GM19328 (cell line): Measurements from ENCODE around the gene SDHA.
"Not testable (repeated sequence)": the region's sequence is repeated elsewhere in the genome, so short reads cannot be mapped to it uniquely, and the experiment has no call there.

Experiments
- ATAC-seq: cut with Tn5 transposase; IDR thresholded peaks from one replicate; pipeline ENCODE4 v1.9.1; 2021; ENCODE audit warnings: mild to moderate bottlenecking, moderate library complexity; ENCODE audit not compliant: unreplicated experiment

The SDHA gene

DNA sequence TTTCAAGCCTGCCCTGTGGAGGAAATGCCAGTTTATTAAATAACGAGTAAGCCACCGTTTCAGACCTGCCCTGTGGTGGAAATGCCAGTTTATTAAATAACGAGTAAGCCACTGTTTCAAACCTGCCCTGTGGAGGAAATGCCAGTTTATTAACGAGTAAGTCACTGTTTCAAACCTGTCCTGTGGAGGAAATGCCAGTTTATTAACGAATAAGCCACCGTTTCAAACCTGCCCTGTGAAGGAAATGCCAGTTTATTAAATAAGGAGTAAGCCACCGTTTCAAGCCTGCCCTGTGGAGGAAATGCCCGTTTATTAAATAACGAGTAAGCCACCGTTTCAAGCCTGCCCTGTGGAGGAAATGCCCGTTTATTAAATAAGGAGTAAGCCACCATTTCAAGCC is 33.9 kb downstream of the SDHA start:
- ATAC-seq: not testable (repeated sequence)

DNA sequence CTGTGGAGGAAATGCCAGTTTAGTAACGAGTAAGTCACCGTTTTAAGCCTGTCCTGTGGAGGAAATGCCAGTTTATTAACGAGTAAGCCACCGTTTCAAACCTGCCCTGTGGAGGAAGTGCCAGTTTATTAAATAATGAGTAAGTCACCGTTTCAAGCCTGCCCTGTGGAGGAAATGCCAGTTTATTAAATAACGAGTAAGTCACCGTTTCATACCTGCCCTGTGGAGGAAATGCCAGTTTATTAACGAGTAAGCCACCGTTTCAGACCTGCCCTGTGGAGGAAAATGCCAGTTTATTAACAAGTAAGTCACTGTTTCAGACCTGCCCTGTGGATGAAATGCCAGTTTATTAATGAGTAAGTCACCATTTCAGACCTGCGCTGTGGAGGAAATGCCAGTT is 34.4 kb downstream of the SDHA start:
- no peak for ATAC-seq

DNA sequence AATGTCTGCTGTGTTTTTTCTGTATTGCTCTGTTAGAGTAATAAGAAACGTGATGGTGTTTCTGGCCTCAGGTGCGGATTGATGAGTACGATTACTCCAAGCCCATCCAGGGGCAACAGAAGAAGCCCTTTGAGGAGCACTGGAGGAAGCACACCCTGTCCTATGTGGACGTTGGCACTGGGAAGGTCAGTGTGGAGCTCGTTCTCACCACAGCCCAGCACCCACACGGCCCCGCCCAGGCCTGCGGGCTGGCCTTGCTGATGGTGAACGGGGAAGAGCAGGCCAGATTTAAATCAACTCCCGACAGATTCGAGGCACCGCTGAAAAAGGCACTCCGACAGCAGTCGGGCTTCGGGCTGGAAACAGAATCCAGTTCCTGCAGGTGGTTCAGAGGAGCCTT is 36.2 kb downstream of the SDHA start:
- not testable (repeated sequence) for ATAC-seq

DNA sequence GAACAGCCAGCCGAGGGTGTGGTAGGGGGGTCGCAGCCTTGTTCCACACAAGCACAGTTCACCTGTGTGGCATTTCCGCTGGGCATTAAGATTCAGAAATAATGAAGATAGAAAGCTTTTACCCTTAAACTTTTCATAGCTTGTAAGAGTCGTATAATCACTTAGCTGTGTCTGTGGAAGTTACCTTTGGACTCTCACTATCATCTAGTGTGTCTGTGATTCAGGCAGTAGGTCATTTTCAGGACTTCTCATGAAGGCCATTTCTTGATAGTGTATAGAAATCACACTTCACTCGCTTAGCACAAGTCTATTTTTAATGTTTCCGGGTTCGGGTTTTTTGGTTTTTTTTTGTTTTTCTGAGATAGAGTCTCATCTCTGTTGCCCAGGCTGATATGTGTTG is 37.0 kb downstream of the SDHA start:
- ATAC-seq: not testable (repeated sequence)

DNA sequence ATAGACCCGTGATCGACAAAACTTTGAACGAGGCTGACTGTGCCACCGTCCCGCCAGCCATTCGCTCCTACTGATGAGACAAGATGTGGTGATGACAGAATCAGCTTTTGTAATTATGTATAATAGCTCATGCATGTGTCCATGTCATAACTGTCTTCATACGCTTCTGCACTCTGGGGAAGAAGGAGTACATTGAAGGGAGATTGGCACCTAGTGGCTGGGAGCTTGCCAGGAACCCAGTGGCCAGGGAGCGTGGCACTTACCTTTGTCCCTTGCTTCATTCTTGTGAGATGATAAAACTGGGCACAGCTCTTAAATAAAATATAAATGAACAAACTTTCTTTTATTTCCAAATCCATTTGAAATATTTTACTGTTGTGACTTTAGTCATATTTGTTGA is 38.2 kb downstream of the SDHA start:
- not testable (repeated sequence) for ATAC-seq

DNA sequence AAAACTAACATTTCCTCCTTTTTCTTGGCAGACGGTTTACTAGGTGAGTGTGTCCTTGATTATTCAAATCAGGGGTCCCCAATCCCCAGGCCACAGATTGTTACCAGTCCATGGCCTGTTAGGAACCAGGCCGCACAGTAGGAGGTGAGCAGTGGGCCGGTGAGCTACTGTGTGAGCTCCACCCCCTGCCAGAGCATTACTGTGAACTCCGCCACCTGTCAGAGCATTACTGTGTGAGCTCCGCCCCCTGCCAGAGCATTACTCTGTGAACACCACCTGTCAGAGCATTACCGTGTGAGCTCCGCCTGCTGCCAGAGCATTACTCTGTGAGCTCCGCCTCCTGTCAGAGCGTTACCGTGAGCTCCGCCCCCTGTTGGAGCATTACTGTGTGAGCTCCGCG is 39.0 kb downstream of the SDHA start:
- ATAC-seq: no peak

DNA sequence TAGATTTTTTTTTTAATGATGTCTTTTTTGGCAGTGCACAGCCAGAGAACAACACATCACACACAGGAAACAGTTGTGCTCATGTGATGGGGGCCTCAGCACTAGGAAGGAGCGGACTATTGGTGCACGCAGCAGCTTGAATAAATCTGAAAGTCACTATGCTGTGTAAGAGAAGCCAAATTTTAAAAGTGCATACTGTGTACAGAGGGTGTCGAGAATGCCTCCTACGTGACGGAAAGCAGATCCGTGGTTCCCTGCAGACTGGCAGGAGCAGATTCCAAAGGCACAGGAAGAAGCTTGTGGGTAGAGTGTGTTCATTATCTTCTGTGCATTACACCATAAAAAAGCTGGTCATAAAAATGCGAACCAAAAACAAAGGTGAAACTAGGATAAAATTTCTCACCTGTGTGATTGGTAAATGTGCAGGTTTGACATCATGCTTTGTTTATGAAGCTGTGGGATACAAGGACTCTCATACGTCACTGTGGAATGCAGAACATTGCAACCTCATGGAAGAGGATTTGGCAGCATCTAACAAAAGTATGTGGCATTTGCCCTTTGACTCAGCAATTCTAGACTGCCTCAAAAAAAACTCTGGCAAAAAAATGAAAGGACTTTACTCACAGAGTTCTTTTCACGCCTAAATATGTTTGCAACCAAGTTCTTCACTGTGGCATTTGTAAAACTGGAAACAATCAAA is 45.3 kb downstream of the SDHA start:
- ATAC-seq: not testable (repeated sequence)

DNA sequence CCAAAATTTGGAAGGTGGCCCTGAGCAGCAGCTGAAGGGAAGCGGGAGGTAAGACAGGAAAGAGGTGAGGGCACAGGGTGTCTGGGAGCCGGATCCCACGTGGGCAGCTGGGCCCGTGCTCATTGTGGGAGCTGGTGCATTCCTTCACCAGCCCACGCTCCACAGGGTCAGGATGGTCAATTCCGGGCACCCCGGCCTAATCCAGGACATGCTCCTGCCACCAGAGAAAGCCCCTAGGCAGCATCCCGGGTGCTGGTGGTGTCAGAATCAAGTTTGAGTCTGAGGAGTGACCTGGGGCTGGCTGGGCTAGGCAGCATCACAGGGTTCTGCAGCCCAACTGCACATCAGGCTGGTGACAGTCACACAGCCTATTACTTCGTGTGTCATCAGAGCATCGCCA is 46.2 kb downstream of the SDHA start:
- no peak for ATAC-seq

DNA sequence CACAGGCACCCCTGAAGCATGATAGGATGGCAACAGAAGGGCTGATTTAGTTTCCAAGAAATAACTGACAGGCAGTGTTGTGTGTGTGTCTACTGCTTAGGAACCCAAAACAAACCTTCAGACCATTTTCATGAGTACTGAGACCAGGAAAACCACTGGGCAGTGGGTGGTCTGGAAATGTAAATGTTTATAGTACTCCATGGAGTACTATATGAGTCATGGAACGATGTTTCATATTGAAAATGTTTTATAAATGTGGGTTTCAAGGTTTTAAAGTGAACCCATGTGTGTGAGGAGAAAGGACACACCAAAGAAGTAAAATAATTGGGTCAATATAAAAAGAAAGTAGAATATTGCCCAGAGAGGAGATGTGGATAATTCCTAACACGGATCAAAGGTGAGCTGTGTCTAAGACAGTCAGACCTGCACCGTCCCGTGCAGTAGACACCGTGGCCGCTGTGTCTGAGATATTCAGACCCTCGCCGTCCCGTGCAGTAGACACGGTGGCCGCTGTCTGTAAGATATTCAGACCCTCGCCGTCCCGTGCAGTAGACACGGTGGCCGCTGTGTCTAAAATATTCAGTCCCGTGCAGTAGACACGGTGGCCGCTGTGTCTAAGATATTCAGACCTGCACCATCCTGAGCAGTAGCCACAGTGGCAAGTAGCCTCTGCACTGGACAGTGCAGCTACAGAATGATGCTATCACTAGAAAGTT is 48.3 kb downstream of the SDHA start:
- not testable (repeated sequence) for ATAC-seq

DNA sequence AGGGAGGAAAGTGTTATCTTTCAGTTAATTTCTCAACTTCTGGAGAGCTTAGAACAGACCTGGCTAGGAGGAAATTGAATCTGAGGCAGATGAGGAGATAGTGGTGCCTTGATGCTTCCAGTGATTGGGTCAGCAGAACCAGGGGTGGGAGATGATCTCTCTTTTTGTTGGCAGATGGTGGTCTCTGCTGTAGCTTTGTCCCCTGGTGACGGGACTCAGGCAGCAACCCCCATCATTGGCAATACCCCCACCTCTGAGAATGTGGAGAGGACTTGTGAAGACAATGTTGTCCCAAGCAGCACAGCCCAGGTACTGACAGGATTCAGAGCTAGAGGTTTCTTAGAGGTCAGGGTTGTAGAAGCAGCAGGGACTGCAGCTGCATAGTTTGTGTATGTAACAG is 49.6 kb downstream of the SDHA start:
- no peak for ATAC-seq

DNA sequence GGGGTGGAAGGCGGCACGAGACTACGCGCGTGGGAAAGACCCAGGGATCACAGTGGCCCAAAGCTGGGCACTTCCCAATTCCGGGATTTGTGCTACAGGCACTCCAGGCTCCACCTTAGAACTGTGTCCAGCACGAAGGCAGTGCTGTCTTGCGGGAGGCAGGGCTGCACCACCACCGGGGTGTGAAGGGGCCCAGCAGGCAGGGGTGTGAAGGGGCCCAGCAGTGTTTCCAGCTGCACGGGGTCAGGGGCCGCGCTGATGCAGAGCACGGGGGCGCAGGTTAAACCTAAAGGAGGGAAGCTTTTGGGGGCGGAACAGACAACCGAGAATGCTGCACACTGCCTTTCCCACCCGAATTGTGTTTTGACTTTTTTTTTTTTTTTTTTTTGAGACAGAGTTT is 52.2 kb downstream of the SDHA start:
- ATAC-seq: no peak

DNA sequence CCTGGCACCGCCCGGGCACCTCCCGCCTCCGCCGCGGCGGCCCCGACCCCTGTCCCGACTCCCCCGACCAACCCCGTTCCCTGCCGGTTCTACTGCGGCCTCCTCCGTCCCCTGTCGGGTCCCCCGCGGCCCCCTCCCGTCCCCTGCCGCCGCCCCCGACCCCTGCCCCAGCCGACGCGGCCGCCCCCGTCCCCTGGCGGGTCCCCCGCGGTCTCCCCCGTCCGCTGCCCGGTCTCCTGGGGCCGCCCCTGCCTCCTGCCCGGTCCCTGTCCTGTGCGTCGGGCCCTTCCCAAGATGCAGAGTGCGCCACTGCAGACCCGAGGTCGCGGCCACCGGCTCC is 53.7 kb downstream of the SDHA start:
- ATAC-seq: not testable (repeated sequence)

DNA sequence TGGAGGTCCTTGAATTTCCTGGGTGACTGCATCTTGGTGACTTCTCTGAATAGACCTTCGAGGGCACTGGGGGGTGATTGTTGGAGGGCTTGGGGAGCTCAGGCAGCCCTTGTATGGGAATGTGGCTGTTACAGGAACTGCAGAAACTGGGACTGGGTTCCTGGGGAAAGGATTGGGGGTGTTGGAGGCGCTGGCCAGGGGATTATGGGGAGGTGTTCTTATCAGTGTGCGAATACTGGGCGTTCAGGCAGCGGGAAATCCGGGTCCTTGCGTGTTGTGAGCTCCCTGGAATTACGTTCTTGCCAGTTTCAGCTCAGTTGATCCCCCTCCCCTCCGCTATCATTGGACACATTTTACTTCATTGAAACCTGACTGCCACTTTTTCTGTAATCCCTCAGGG is 55.0 kb downstream of the SDHA start:
- ATAC-seq: not testable (repeated sequence)

DNA sequence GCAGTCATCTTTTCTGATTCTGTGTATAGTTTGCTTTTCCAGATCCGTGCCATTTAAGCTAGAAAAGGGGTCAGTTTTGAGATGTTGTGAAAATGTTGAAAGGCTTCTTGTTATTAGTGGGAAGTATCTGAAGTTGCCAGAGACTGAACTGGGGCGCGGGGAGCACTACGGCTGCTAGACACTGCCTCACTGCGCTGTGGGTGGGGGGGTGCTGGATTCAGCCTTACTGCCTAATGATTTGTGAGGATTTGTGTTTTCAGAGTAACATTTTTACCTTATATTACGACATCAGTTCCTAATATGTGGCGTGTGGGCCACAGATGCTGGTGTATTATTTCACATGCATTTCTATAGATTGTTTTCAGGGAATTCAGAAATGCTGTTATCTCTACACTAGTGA is 55.4 kb downstream of the SDHA start:
- not testable (repeated sequence) for ATAC-seq

DNA sequence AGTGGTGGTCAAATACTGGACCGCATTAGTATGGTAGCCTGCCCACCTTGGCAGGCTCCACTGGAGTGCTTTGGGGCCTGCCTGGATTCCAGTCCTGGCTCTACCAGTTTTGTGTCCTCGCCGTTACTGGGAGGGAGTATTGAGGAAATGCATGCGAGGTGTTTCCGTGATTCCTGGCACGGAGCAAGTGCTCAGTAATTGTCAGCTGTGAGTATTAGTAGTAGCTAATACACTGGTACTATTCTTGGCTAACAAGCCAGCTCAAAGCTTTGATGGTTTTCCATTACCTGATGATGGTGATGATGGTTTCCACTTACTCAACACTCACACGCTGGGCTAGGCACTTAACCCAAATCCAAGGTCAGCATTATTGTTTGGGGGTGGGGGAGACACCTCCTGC is 56.2 kb downstream of the SDHA start:
- not testable (repeated sequence) for ATAC-seq

DNA sequence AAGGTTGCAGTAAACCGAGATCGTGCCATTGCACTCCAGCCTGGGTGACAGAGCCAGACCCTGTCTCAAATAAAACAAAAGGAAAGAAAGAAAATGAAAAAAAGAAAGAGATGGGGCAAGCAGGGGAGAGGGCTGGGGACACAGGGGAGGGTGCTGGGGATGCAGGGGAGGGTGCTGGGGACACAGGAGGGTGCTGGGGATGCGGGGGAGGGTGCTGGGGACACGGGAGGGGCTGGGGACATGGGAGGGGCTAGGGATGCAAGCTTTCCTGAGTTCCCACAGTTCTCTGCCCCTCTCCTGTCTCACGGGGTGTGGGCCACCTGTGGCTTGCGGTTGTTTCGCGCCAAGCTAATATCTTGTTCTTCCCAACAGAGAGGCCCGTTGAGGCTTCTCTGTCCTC is 60.5 kb downstream of the SDHA start:
- ATAC-seq: no peak

DNA sequence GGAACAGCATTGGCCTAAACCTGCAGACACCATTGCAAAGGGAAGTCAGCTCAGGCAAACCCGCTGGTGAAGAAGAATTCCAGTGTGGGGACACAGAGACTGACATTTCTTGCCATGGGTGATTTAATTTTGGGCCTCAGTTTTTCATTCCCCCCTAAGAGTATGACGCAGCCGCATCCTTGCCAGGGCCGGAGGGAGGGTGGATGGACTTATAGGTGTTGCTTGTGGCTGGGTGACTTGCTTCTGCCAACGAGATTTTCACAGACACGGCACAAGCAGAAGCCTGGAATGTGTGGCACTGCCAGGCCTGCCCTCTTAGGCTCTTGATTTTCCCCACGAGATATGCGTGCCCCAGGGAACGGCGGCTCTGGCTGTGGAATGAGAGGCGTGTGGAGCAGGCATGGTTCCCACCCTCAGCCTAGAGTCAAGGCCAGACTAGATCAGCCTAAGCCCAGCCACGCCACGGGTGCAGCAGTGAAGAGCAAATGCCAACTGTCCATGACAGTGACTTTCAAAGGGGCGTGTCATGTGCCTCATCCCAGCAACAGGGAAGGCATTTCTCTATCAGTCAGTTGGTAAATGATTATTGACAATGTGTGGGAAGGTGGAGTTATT is 61.0 kb downstream of the SDHA start:
- not testable (repeated sequence) for ATAC-seq

DNA sequence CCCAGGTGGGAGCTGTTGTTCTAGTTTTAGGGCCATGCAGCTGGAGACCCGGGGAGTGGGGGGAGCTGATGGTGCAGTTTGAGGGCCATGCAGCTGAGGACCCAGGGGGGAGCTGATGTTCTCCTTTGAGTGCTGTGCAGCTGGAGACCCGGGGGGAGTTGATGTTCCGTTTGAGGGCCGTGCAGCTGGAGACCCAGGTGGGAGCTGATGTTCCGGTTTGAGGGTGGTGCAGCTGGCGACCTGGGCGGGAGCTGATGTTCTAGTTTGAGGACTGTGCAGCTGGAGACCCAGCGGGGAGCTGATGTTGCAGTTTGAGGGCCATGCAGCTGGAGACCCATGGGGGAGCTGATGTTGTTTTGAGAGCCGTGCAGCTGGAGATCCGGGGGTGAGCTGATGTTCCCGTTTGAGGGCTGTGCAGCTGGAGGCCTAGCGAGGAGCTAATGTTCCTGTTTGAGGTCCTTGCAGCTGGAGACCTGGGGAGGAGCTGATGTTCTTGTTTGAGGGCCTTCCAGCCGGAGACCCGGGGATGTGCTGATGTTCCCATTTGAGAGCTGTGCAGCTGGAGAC is 68.0 kb downstream of the SDHA start:
- no peak for ATAC-seq

DNA sequence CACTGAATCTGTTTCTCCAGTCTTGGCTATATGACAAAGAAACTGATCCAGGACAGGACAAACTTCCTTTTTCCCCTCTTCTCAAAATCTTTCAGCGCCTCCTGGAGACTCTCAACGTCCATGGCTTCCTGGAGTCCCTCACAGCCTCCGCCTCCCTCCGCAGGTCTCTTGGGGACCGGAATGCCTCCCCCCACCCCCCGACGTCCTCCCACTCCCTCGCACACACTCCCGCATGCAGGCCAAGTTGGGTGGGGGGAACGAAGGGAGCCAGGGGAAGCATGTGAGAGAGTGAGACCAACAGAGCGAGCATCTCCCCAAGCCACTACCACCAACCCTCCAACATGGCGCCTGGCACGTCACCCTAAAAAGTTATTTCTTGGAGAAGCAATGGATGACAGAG is 72.1 kb downstream of the SDHA start:
- not testable (repeated sequence) for ATAC-seq

DNA sequence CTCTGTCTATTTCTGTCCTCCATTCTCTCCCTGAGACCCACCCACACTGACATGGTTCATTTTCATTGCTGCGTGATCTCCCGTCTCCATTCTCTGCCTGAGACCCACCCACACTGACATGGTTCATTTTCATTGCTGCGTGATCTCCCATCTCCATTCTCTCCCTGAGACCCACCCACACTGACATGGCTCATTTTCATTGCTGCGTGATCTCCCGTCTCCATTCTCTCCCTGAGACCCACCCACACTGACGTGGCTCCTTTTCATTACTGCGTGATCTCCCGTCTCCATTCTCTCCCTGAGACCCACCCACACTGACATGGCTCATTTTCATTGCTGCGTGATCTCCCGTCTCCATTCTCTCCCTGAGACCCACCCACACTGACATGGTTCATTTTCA is 73.2 kb downstream of the SDHA start:
- ATAC-seq: not testable (repeated sequence)

DNA sequence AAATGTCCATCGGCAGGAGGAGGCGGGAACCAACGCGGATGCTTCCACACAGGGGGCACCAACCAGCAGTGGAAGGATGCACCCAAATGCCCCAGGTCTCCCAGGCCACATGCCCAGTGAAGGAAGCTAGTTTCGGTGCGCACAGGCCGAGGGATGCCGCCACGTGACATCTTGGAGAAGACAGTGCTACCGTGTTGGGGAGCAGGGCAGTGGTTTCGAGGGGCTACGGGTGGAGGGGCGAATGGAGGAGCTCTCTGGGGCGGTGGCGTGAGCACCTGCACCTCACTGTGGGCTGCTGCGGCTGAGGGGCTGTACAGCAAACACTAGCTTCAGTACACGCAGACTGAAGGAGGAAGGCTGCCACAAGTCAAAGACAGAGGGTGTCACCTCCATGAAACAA is 76.7 kb downstream of the SDHA start:
- not testable (repeated sequence) for ATAC-seq

DNA sequence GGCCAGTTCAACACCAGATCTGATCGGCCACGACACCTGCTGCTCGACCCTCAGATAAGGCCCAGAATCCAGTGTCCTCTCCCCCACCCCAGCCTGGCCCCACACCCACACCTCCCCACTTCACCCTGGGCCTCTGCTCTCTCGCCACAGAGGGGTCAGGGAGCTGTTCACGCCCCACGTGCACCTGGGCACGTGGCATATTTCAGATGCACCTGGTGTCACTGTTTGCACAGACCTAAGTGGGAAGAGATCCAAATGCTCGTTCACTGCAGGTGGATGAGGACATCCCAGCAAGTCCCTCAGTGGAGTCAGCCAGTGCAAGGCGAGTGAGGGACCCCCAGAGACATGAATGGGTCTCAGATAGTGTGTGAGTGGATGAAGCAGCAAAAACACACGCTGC is 78.1 kb downstream of the SDHA start:
- not testable (repeated sequence) for ATAC-seq
